Heart left ventricle (tissue), 16 donors: ENCODE measurements around the gene UTY. TPM values are rescaled to one million over a fixed set of nuclear protein-coding genes. Genes with fewer than 3 reads are reported as not detected.

Source experiments
- ATAC-seq, 4 donors: fragments of 200-7000 bp; cut with Tn5 transposase; one replicate each; pipeline ENCODE4 v1.9.1; 2020 to 2022; ENCODE audit warnings: moderate library complexity in 4 of 4, mild to moderate bottlenecking in 3 of 4, moderate number of reproducible peaks in 1 of 4
- DNase-seq, 5 donors: peaks; one replicate each; pipeline ENCODE4 v3.0.0-alpha.2; 2020
- H3K27ac ChIP-seq, 12 donors: fragments of 200-600 bp; sonication (generic) in 4 of 12; one replicate each; pipeline versions ENCODE4 v1.5.0 to v1.8.0; 2016 to 2022; ENCODE audit warnings: mild to moderate bottlenecking in 2 of 12
- H3K27me3 ChIP-seq, 9 donors: fragments of 200-600 bp; sonication (generic) in 2 of 9; one replicate each; pipeline versions ENCODE4 v1.5.1 to v1.8.0; 2016 to 2022; ENCODE audit warnings: mild to moderate bottlenecking in 3 of 9
- H3K36me3 ChIP-seq, 9 donors: fragments of 200-600 bp; sonication (generic) in 2 of 9; one replicate each; pipeline versions ENCODE4 v1.5.0 to v1.8.0; 2018 to 2022; ENCODE audit warnings: mild to moderate bottlenecking in 2 of 9
- H3K4me1 ChIP-seq, 12 donors: fragments of 200-600 bp; sonication (generic) in 4 of 12; one replicate each; pipeline versions ENCODE4 v1.5.0 to v1.8.0; 2016 to 2022; ENCODE audit warnings: mild to moderate bottlenecking in 3 of 12
- H3K4me3 ChIP-seq, 12 donors: fragments of 200-600 bp; sonication (generic) in 4 of 12; one replicate each; pipeline versions ENCODE4 v1.5.0 to v1.8.0; 2017 to 2022; ENCODE audit warnings: mild to moderate bottlenecking in 9 of 12, moderate library complexity in 4 of 12
- H3K9me3 ChIP-seq, 12 donors: fragments of 200-600 bp; sonication (generic) in 4 of 12; one replicate each; pipeline versions ENCODE4 v1.5.0 to v1.8.0; 2016 to 2022; ENCODE audit warnings: mild to moderate bottlenecking in 1 of 12
- POLR2A ChIP-seq, 2 donors: fragments of 450-650 bp; IDR thresholded peaks; one replicate each; pipeline ENCODE4 v1.6.1; 2017; ENCODE audit warnings: antibody characterized with exemption in 2 of 2, mild to moderate bottlenecking in 2 of 2, moderate library complexity in 2 of 2
- WGBS, 4 donors: extraction: QIAGEN DNeasy Blood & Tissue Kit in 2 of 4; methylation state at CpG; one replicate each; pipeline versions ENCODE4 v1.1.5 to v1.1.7; 2013 to 2018; 5-methylcytosine and 5-hydroxymethylcytosine counted together
- intact Hi-C, 10 donors: fragments of 100-400 bp; cut with DNase I; formaldehyde crosslinking; loops; one replicate each; pipeline versions ENCODE4 v1.11.1 to v1.14.2; 2022
- polyA plus RNA-seq, 2 donors: library from polyadenylated mRNA; stranded (reverse); fragments of 200-250 nt; gene quantifications; one replicate each; pipeline ENCODE4 v1.2.3, GENCODE V29; 2013
- total RNA-seq, 9 donors: library from RNA; depleted of rRNA in 2 of 9; stranded (reverse); fragments of >200 nt in 2 of 9; fragmentation: NEBNext Ultra II Directional in 3 of 9; extraction: Animal tissue kit (Norgen Biotek cat#: 25700) in 3 of 9; gene quantifications; one replicate each; pipeline versions ENCODE4 v1.1.0 to v1.2.4, GENCODE V29; 2016 to 2023
- TF ChIP-seq, protein P1 (sequence below), 12 donors: fragments of 200-600 bp; sonication (generic) in 4 of 12; IDR thresholded peaks; one replicate each; pipeline versions ENCODE4 v1.5.0 to v1.8.0; 2018 to 2022; ENCODE audit warnings: antibody characterized with exemption in 12 of 12, mild to moderate bottlenecking in 5 of 12
- donor health status: ischemic (EF 13 %, LVEDD 7.1; RV severe dilation, severe dysfunction).
- donor health status: healthy with polysubstance abuse.
- donor health status: DM: no; HTN: yes; CAD: no.
- donor health status: DM: no; HTN: no; CAD: no.
- donor health status: ischemic (EF 25% LVEDD 6.9; RV normal size, moderate dysfunction).
- donor health status: ischemic (EF 25% LVEDD 5.7; RV mildly dilated, moderate dysfunction).
- donor health status: healthy.
- donor health status: DM: yes; HTN: yes; CAD: no.
- donor health status: ischemic (EF 35%, LVEDD 5.7; RV mildly dilated, moderate dysfunction).
- donor health status: nonischemic (EF 11% LVEDD 7.7; RV severe dilation, severe dysfunction).
- donor health status: DM: yes; HTN: yes; CAD: no.
- donor health status: PGD.
- donor health status: ischemic (EF 29% LVEDD 5.4; RV normal size, mild dysfunction).
- donor health status: nonischemic (EF 23%, LVEDD 6.1; RV moderate dilation, normal function).

UTY gene
- total and polyA plus RNA-seq, 11 donors: 2.6 to 17.3 (median 11.3) TPM; not detected in 5

DNA sequence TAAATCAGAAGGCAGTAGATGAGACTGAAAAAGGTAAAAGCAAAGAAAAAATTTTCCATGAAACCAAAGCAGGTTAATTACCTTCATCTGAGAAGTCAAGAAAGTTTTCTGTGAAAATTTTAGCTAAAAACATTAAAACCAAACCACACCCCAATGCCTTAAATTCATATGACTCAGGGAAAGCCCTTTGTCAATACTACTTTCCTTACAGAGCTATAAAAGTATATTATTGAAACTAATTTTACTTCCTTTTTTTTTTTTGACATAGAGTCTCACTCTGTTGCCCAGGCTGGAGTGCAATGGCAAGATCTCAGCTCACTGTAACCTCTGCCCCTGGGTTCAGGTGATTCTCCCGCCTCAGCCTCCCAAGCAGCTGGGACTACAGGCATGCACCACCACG, 117.2 kb downstream of the UTY start:
- Histone ChIP-seq H3K9me3 (no peaks in the 10 kb centered on the region), H3K4me1 (peaks cover 0 to 5% (median 0%) of the 10 kb centered on the region in 12 donors), H3K27me3 (no peaks in the 10 kb centered on the region), H3K36me3 (peaks cover 0 to 54% (median 0%) of the 10 kb centered on the region in 9 donors), H3K4me3 (no peak overlapping the region), H3K27ac (no peak overlapping the region)
- ATAC-seq: no peak
- WGBS, 4 donors: 98% methylated on average over 2 of the region's 2 CpGs; no CpG with 5 or more reads in 2 of the 4 donors
- TF ChIP-seq, protein P1, sequence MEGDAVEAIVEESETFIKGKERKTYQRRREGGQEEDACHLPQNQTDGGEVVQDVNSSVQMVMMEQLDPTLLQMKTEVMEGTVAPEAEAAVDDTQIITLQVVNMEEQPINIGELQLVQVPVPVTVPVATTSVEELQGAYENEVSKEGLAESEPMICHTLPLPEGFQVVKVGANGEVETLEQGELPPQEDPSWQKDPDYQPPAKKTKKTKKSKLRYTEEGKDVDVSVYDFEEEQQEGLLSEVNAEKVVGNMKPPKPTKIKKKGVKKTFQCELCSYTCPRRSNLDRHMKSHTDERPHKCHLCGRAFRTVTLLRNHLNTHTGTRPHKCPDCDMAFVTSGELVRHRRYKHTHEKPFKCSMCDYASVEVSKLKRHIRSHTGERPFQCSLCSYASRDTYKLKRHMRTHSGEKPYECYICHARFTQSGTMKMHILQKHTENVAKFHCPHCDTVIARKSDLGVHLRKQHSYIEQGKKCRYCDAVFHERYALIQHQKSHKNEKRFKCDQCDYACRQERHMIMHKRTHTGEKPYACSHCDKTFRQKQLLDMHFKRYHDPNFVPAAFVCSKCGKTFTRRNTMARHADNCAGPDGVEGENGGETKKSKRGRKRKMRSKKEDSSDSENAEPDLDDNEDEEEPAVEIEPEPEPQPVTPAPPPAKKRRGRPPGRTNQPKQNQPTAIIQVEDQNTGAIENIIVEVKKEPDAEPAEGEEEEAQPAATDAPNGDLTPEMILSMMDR (IDR thresholded peaks at IDR 0.05): no peak
- no peak for TF ChIP-seq POLR2A (IDR thresholded peaks at IDR 0.05)
- DNase-seq: no peak
- intact Hi-C loops: loop anchor here in 1 of 10 donors (10.0 kb wide), 1 partner anchor 58 kb away; no protein-coding TSS in a partner anchor

DNA sequence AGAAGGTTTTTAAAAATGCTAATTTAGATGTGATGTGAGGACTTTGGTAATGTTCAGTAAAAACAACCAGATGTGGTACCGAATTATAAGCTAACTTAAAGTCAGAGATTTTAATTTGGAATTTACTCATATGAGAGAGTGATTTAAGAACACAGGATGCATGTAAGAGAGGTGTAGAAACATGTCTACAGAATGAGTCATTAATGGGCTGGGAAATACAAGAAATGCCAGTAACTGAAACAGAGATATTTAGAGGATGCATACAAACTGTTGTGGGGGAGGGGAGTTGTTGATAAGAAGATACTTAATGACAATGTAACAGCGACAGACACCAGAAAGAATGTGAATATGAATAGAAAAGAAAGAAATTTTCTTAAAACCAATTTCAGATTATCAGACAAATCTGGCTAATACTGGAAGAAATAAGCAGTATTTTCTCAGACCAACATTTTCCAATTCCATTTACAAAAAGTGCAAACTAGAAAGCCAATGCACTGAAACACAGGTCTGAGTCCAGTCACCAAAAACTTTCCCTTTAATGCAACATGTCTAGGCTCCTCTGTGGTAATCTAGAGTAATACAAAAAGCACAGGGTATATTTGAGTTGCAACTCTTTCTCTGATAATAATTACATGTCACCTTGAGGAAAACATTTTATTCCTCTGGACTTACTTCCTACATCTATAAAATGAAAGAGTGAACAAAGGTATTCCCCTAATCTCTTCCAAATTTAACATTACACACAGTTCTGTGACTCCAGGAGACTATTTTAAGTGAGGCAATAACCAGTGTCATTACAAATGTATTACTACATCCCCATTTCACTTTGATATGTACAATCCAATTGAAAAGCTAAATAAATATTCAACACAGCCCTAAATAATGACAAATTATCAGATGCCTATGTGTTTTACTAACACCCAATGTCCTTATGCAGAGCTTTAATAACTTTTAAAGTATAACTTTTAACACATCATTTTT, 117.9 kb downstream of the UTY start:
- no peak overlapping the region for H3K27ac ChIP-seq
- intact Hi-C loops: loop anchor here in 1 of 10 donors (10.0 kb wide), 1 partner anchor 57 kb away; no protein-coding TSS in a partner anchor
- TF ChIP-seq, protein P1 (IDR thresholded peaks at IDR 0.05): no peak
- TF ChIP-seq POLR2A (IDR thresholded peaks at IDR 0.05): no peak
- H3K9me3 ChIP-seq: no peaks in the 10 kb centered on the region
- H3K27me3 ChIP-seq: no peaks in the 10 kb centered on the region
- 66 to 67% methylated on average over 2 of the region's 2 CpGs; no CpG with 5 or more reads in 2 of the 4 donors for WGBS, 4 donors
- DNase-seq: no peak
- H3K4me1 ChIP-seq: peaks cover 0 to 5% (median 0%) of the 10 kb centered on the region in 12 donors
- H3K36me3 ChIP-seq: peaks cover 0 to 54% (median 0%) of the 10 kb centered on the region in 9 donors
- H3K4me3 ChIP-seq: no peak overlapping the region
- no peak for ATAC-seq

DNA sequence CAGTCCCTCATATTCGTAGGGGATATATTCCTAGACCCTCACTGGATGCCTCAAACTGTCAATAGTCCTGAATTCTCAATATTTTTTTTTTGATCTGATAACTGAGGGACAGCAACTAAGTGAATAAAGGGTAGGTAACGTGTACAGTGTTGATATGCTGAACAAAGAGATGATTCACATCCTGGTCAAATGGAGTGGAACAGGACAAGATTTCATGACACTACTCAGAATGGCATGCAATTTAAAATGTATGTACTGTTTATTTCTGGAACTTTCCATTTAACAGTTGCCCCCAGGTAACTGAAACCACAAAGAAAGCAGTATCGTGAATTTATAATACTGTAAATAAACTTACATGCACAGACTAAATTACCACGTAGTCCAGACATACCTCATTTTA, 128.4 kb downstream of the UTY start:
- WGBS, 4 donors: 89 to 95% methylated on average over 4 of the region's 4 CpGs; no CpG with 5 or more reads in 2 of the 4 donors
- Histone ChIP-seq H3K4me3 (no peak overlapping the region), H3K36me3 (peaks cover 0 to 82% (median 5%) of the 10 kb centered on the region in 9 donors), H3K9me3 (no peaks in the 10 kb centered on the region), H3K27me3 (no peaks in the 10 kb centered on the region), H3K27ac (no peak overlapping the region), H3K4me1 (no peaks in the 10 kb centered on the region)
- DNase-seq (no peak), ATAC-seq (no peak)
- TF ChIP-seq, protein P1 (IDR thresholded peaks at IDR 0.05): no peak
- no peak for TF ChIP-seq POLR2A (IDR thresholded peaks at IDR 0.05)
- intact Hi-C loops: no loop called here

DNA sequence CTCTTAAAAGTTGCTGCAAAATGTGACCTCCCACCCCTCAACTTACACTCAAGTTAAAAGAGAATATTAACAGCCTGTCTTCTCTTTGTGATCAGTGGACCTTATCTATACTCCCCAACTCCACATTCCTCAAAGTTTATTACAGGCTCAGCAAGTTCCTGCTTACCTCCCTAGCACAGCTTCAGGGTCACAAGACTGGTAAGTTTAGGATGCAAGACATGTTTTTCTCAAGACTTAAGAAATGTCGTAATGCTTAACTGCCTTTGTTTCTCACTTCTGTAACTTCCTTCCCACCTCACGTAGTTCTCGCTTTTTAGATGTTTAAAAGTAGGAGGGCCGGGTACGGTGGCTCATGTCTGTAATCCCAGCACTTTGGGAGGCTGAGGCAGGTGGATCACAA, 132.7 kb downstream of the UTY start:
- TF ChIP-seq, protein P1 (IDR thresholded peaks at IDR 0.05): no peak
- TF ChIP-seq POLR2A (IDR thresholded peaks at IDR 0.05): no peak
- DNase-seq: no peak
- Histone ChIP-seq H3K4me1 (no peaks in the 10 kb centered on the region), H3K36me3 (peaks cover 0 to 50% (median 0%) of the 10 kb centered on the region in 9 donors), H3K4me3 (no peak overlapping the region), H3K9me3 (no peaks in the 10 kb centered on the region), H3K27ac (no peak overlapping the region), H3K27me3 (no peaks in the 10 kb centered on the region)
- 92 to 95% methylated on average over 5 of the region's 5 CpGs; no CpG with 5 or more reads in 2 of the 4 donors for WGBS, 4 donors
- ATAC-seq: no peak
- intact Hi-C loops: no loop called here
